ENCODE measurements around the gene WWP2.
"Not testable (repeated sequence)": the region's sequence is repeated elsewhere in the genome, so short reads cannot be mapped to it uniquely, and the experiment has no call there.

WWP2 gene

GRCh38 chr16:69929480-69929879 is 167.3 kb downstream of the WWP2 start:
- DNase-seq: no peak

GRCh38 chr16:69930117-69930776 is 168.1 kb downstream of the WWP2 start:
- DNase-seq: no peak

- DNase-seq: no peak
Measured at GRCh38 chr16:69931631-69932030, 169.5 kb downstream of the WWP2 start.

- DNase-seq: no peak
Measured at GRCh38 chr16:69932228-69932627, 170.1 kb downstream of the WWP2 start.

- DNase-seq: no peak
Measured at GRCh38 chr16:69932691-69933392, 170.7 kb downstream of the WWP2 start.

GRCh38 chr16:69934044-69934443 is 171.9 kb downstream of the WWP2 start:
- no peak for DNase-seq

GRCh38 chr16:69934751-69935150 is 172.6 kb downstream of the WWP2 start:
- DNase-seq: no peak

- DNase-seq: no peak
Measured at GRCh38 chr16:69935278-69935711, 173.2 kb downstream of the WWP2 start.

- no peak for DNase-seq
Measured at GRCh38 chr16:69935740-69936139, 173.6 kb downstream of the WWP2 start.

- no peak for DNase-seq
Measured at GRCh38 chr16:69936252-69936651, 174.1 kb downstream of the WWP2 start.

GRCh38 chr16:69936751-69937211 is 174.6 kb downstream of the WWP2 start:
- DNase-seq: no peak

GRCh38 chr16:69937465-69937951 is 175.4 kb downstream of the WWP2 start:
- no peak for DNase-seq

- DNase-seq: no peak
Measured at GRCh38 chr16:69938981-69939820, 177.1 kb downstream of the WWP2 start.

GRCh38 chr16:69939821-69940585 is 177.9 kb downstream of the WWP2 start:
- DNase-seq: no peak

- no peak for DNase-seq
Measured at GRCh38 chr16:69940676-69941075, 178.5 kb downstream of the WWP2 start.

GRCh38 chr16:69941251-69942098 is 179.3 kb downstream of the WWP2 start:
- DNase-seq: no peak

- no peak for DNase-seq
Measured at GRCh38 chr16:69942099-69942491, 180.0 kb downstream of the WWP2 start.

GRCh38 chr16:69942627-69943170 is 180.6 kb downstream of the WWP2 start:
- no peak for DNase-seq

GRCh38 chr16:69943241-69944036 is 181.3 kb downstream of the WWP2 start:
- DNase-seq: not testable (repeated sequence)

GRCh38 chr16:69950411-69950810 is 188.3 kb downstream of the WWP2 start:
- DNase-seq: not testable (repeated sequence)

Data from NCI-H774 (cell line).